SU-DHL-6 (cell line): ENCODE measurements around the gene PI16.

Experiments
- H2AFZ ChIP-seq: fragments of 200-600 bp; sonication (generic); 2 replicates; pipeline ENCODE4 v1.6.1; 2014; ENCODE audit warnings: low read depth, mild to moderate bottlenecking, moderate library complexity, mixed read lengths, antibody characterized with exemption, low read length; ENCODE audit not compliant: severe bottlenecking
- H3F3A ChIP-seq: fragments of 200-600 bp; shearing (Covaris generic); 2 replicates; pipeline ENCODE4 v1.6.0; 2016; ENCODE audit warnings: antibody characterized with exemption, mild to moderate bottlenecking; ENCODE audit not compliant: insufficient read depth
- H3K27ac ChIP-seq: fragments of 200-600 bp; sonication (generic); 2 replicates; pipeline ENCODE4 v1.5.1; 2016; ENCODE audit warnings: low read depth, mild to moderate bottlenecking, low read length, moderate library complexity, mixed read lengths
- H3K27me3 ChIP-seq: fragments of 200-600 bp; sonication (generic), shearing (Covaris generic); 2 replicates; pipeline ENCODE4 v1.6.0; 2014; ENCODE audit warnings: mild to moderate bottlenecking, low read length
- H3K36me3 ChIP-seq: fragments of 200-600 bp; sonication (generic); 2 replicates; pipeline ENCODE4 v1.6.1; 2014; ENCODE audit warnings: mild to moderate bottlenecking, low read length, mixed read lengths
- H3K4me2 ChIP-seq: fragments of 300-600, 200-600 bp; shearing (Covaris generic), sonication (generic); 2 replicates; pipeline ENCODE4 v1.6.0; 2014; ENCODE audit warnings: low read length, low read depth, mild to moderate bottlenecking; ENCODE audit not compliant: poor library complexity, severe bottlenecking
- H3K4me3 ChIP-seq: fragments of 200-600 bp; sonication (generic); 2 replicates; pipeline ENCODE4 v1.5.1; 2014; ENCODE audit warnings: antibody characterized with exemption, low read length, mild to moderate bottlenecking, mixed read lengths; ENCODE audit not compliant: insufficient read depth, poor library complexity, severe bottlenecking
- H3K79me2 ChIP-seq: fragments of 200-600 bp; sonication (generic); 2 replicates; pipeline ENCODE4 v1.6.1; 2014; ENCODE audit warnings: mild to moderate bottlenecking, low read length, moderate library complexity; ENCODE audit not compliant: insufficient read depth
- H3K9ac ChIP-seq: fragments of 200-600 bp; sonication (generic); 2 replicates; pipeline ENCODE4 v1.7.0; 2014; ENCODE audit warnings: mild to moderate bottlenecking, low read length
- H3K9me2 ChIP-seq: fragments of 200-600 bp; sonication (generic); replicated peaks from 2 replicates; pipeline ENCODE4 v1.6.1; 2014; ENCODE audit warnings: low read length; ENCODE audit not compliant: insufficient read depth
- H3K9me3 ChIP-seq: fragments of 200-600 bp; sonication (generic); 2 replicates; pipeline ENCODE4 v1.6.1; 2014; ENCODE audit warnings: low read length, mixed read lengths; ENCODE audit not compliant: insufficient read depth
- H4K20me1 ChIP-seq: fragments of 200-600 bp; sonication (generic); 2 replicates; pipeline ENCODE4 v1.6.1; 2014; ENCODE audit warnings: low read depth, mild to moderate bottlenecking, antibody characterized with exemption, low read length, moderate library complexity, mixed read lengths
- CTCF ChIP-seq: fragments of 200-600 bp; sonication (generic); IDR thresholded peaks from one replicate; pipeline ENCODE4 v1.5.1; 2017; ENCODE audit warnings: antibody characterized with exemption, mild to moderate bottlenecking, low read length, moderate library complexity; ENCODE audit not compliant: insufficient read depth, poor library complexity, severe bottlenecking
- EZH2phosphoT487 ChIP-seq: fragments of 200-600 bp; sonication (generic), shearing (Covaris generic); conservative IDR thresholded peaks from 2 replicates; pipeline ENCODE4 v1.6.1; 2018; ENCODE audit warnings: mild to moderate bottlenecking, antibody characterized with exemption, low read length, moderate library complexity, mixed read lengths

PI16 gene

GRCh38 chr6:36970892-36971842 is 16.6 kb downstream of the PI16 start:
- no peak overlapping the region for H3K4me2 ChIP-seq
- H3K36me3 ChIP-seq, result peaks cover 25% of the 10 kb centered on the region; the same call in 1 of the 2 replicates
- H4K20me1 ChIP-seq, result no peaks in the 10 kb centered on the region
- H3K27ac ChIP-seq, result no peak overlapping the region
- H3K27me3 ChIP-seq, result no peaks in the 10 kb centered on the region
- TF ChIP-seq EZH2phosphoT487, result no peak
- no peak for TF ChIP-seq CTCF
- no peak overlapping the region for H3K9ac ChIP-seq
- H3K9me3 ChIP-seq, result no peaks in the 10 kb centered on the region
- no peak overlapping the region for H2AFZ ChIP-seq
- H3K9me2 ChIP-seq, result no peaks in the 10 kb centered on the region
- H3K4me3 ChIP-seq, result no peak overlapping the region
- H3F3A ChIP-seq, result peaks cover 6% of the 10 kb centered on the region
- H3K79me2 ChIP-seq, result no peaks in the 10 kb centered on the region

GRCh38 chr6:36971921-36972673 is 17.6 kb downstream of the PI16 start:
- Histone ChIP-seq H2AFZ (no peak overlapping the region), H3K27ac (no peak overlapping the region), H3K9ac (no peak overlapping the region), H3F3A (no peaks in the 10 kb centered on the region), H4K20me1 (no peaks in the 10 kb centered on the region), H3K9me3 (no peaks in the 10 kb centered on the region), H3K27me3 (no peaks in the 10 kb centered on the region), H3K36me3 (peaks cover 32% of the 10 kb centered on the region; the same call in 1 of the 2 replicates), H3K4me2 (no peak overlapping the region), H3K79me2 (no peaks in the 10 kb centered on the region), H3K4me3 (no peak overlapping the region), H3K9me2 (no peaks in the 10 kb centered on the region)
- TF ChIP-seq EZH2phosphoT487, result no peak
- no peak for TF ChIP-seq CTCF

DNA sequence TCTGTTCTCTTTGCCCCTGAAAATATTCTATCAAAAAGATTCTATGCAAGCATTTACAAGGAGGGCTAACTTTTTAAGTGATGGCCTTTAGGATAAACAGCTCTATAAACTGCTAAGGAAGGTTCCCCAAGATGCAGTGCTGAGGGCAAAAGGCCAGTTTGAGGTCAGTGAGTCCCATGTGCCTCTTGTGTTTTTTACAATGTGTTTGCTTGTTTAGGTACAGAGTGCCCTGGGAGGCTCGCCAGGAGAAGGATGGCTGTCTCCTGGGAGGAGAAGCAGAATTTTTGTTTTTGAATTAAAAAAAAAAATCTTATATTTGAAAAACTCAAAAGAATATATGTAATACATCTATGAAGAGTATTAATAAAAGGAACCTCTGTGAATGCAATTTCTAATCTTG is 18.7 kb downstream of the PI16 start:
- H3K4me3 ChIP-seq, result no peak overlapping the region
- H3K9me2 ChIP-seq, result no peaks in the 10 kb centered on the region
- H3K36me3 ChIP-seq, result peaks cover 32% of the 10 kb centered on the region; the same call in 1 of the 2 replicates
- H3K27ac ChIP-seq, result no peak overlapping the region
- TF ChIP-seq EZH2phosphoT487 (no peak), CTCF (no peak)
- peaks cover 3% of the 10 kb centered on the region; the same call in 1 of the 2 replicates for H3K79me2 ChIP-seq
- no peak overlapping the region for H2AFZ ChIP-seq
- no peaks in the 10 kb centered on the region for H3K9me3 ChIP-seq
- H3F3A ChIP-seq, result no peaks in the 10 kb centered on the region
- H4K20me1 ChIP-seq, result no peaks in the 10 kb centered on the region
- H3K4me2 ChIP-seq, result no peak overlapping the region
- no peak overlapping the region for H3K9ac ChIP-seq
- H3K27me3 ChIP-seq, result no peaks in the 10 kb centered on the region
